GM21717 (cell line): ENCODE data around the gene ADNP.

Source experiments
- ATAC-seq: cut with Tn5 transposase; IDR thresholded peaks from one replicate; pipeline ENCODE4 v1.9.1; 2021; ENCODE audit warnings: mild to moderate bottlenecking, moderate library complexity; ENCODE audit not compliant: unreplicated experiment

ADNP gene

DNA sequence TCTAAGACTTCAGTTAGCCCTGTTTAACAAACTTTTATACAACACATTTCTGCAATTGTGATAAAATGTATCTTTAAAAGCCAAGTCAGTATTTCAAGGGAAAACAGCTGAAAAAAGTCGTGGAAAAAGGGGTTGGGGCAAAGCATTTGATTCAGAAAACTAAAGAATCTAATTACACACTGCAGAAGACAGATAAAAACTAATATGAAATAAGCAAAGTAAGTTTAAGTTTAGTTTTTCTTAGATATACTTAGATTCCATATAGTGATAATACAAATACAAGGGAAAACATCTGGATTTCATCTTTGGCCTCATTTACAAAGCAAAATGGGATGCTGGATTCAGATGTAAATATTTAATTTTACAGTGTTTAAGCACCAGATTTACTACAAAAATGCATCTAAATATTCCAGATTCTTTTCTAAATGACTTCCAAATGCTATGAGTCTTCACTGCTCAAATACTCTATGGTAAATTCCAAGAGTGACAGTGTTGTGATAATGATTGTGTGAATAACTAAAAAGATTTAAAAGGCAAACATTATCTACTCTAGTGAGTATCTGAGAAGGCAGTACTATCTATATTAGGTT lies 1.5 kb upstream of the ADNP start:
- ATAC-seq = no peak

GRCh38 chr20:50932016-50932485 lies 814 bp upstream of the ADNP start:
- ATAC-seq = no peak

DNA sequence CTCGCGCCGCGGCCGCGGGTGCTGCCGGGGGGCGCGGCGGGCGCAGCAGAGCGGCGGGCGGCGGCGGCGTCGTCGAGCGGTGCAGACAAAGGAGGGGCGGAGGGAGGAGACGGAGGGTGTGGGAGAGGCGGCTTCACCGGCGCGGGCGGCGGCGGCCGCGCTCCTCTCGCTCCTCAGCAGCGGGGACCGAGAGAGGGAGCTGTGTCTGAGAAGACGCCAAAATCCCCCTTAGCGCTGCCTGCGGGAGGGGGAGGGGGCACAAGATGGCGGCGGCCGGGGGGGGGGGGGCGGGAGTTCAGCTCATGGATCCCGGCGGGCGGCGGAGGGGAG lies 296 bp downstream of the ADNP start:
- peak; percentile 17 for ATAC-seq

GRCh38 chr20:50930139-50930975 lies 880 bp downstream of the ADNP start:
- ATAC-seq = peak; percentile 11

DNA sequence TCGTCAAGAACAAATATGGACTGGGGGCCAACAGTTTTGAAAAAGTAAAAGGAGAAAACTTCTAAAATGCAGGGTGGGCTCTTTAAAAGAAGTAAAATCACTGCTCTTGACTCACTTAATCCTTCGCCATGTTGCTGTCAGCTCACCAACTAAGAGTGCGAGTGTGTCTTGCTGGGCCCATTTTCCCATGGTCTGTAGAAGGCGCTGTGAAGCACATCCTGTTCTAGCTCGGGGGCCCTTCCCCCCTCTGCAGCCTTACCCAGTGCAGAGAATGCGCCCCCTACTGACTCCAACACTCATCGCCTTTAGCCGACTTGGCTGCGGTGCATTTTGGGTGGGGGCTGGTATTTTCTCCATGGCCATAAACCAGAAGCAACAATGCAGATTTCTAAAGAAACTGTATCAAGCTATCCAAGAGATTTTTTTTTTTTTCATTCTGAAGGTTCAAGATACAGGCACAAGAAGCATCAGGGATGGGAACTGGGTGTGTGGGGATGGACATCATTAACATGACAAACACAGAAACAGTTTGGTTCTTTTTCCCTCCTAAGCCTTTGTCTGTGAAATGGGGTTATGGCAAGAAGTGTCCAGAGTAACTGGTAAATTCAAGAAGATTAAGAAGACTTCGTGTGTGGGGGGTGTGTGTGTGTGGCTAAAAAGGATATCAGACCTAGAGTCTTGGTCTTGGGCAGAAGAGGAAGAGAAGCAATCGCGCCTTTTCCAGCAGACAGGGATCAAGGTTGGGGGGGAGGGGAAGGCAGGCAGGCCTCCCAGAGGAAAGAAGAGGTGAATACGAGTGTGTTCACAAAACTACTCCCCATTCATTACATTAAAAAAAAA lies 1.7 kb downstream of the ADNP start:
- ATAC-seq = peak; percentile 63

DNA sequence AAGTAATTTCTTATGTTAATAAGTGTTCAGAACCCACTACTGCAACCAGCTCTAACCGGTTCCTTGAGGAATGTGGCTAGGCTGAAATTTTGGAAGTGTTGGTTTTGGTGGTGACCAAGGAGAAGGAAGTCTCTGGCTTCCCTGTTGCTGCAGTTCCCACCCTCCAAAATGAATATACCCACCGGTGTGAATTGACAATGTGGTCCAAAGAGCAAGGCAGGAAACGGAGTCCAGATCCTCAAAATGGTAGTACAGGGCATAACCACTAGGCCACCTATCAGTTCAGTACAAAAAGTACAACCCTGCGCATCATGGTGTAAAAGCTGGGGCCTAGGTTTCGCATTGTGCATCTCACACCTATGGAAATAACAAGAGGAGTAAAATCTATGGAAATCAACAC lies 2.8 kb downstream of the ADNP start:
- no peak for ATAC-seq

- no peak for ATAC-seq
Measured at GRCh38 chr20:50926530-50926929, 4.7 kb downstream of the ADNP start.

GRCh38 chr20:50924261-50924920 lies 6.8 kb downstream of the ADNP start:
- ATAC-seq = no peak

GRCh38 chr20:50921803-50922501 lies 9.3 kb downstream of the ADNP start:
- ATAC-seq = no peak

- ATAC-seq = no peak
Measured at GRCh38 chr20:50920997-50921396, 10.2 kb downstream of the ADNP start.

GRCh38 chr20:50919567-50919966 lies 11.7 kb downstream of the ADNP start:
- no peak for ATAC-seq

DNA sequence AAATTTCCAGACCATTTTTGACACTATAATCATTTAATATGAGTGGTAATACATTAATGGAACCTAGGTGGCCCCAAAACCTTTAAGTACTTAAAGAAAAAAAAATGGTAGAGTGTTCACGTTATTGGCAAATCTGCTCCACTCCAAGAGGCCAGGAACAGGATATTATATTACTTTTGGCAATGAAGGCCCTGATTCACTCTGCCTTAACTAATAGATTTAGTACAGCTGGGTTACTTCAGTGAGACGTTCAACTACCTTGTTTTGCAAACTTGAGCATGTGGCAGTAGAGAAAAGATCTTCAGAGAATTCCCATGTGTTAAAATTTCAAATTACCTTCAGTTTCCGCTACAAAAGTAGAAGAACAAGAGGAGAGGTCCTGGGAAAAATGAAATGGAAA lies 12.8 kb downstream of the ADNP start:
- ATAC-seq = no peak

- ATAC-seq = no peak
Measured at GRCh38 chr20:50916934-50917333, 14.3 kb downstream of the ADNP start.

DNA sequence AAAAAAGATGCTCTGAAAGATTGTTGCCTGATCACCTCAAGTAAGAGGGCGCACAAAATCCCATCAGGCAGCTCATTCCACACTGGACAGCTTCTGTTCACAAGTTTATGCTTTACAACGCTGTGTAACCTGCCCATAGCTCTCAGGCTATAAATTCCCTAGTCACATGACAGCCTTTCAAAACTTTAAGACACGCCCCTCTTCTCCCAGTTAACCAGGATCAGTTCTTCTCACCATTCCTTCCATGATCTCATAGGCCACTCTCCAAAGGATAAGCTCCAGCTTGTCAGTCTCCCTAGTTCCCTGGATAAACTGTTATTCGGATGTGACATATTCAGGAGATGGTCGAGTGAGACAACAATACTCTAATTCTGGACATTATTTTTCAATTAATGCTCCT lies 15.0 kb downstream of the ADNP start:
- ATAC-seq = no peak

DNA sequence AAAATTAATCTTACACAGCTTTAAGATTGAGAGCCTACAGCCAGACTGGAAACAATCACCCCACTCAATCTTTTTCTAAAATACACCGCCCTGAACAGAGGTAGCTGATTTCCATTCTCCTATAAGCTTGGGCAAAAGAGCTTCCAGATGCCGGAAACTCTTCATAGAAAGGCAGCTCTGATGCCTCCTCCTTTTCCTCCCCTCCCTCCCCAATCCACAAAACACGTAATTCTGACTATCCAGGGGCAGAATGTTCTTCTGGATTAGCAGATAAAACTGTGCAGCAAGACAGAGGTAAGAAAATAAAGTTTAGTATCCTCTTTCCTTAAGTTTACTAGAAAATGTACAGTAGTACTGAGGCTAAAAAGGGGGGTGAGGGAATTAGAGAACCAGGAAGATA lies 15.8 kb downstream of the ADNP start:
- ATAC-seq = no peak

DNA sequence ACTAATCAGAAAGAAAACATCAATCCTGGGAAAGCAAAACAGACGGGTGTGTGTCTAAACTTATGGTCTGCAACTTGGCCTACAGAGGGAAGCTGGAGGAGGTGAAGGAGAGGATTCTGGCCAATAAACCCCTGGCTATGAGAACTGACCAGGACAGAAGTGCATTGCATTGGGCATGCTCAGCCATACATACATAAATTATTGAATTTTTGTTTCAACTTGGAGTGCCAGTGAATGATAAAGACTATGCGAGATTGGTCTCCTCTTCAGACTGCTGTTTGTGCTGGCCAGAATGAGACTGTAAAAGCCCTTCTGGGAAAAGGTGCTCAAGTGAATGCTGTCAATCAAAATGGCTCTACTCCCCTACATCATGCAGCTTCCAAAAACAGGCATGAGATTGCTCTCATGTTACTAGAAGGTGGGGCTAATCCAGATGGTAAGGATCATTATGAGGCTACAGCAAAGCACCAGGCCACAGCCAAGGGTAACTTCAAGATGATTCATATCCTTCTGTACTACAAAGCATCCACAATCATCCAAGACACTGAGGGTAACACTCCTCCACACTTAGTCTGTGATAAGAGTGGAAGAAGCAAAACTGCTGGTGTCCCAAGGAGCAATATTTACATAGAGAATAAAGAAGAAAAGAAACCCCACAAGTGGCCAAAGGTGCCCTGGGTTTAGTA lies 17.4 kb downstream of the ADNP start:
- no peak for ATAC-seq

- no peak for ATAC-seq
Measured at GRCh38 chr20:50911716-50912115, 19.5 kb downstream of the ADNP start.

DNA sequence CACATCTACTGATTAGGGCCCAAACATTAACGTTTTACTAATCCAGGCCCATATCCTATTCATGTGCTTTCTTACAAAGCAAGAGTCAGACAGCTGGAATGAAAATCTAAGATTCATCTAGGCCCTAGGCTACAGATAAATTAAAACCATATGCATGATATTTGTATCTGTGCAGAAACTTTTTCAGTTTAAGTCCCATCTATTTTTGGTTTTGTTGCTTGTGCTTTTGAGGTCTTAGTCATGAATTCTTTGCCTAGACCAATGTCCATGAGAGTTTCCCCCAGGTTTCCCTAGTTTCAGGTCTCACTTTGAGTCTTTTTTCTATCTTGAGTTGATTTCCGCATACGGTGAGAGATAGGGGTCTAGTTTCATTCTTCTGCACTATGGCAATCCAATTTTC lies 20.2 kb downstream of the ADNP start:
- ATAC-seq = no peak

DNA sequence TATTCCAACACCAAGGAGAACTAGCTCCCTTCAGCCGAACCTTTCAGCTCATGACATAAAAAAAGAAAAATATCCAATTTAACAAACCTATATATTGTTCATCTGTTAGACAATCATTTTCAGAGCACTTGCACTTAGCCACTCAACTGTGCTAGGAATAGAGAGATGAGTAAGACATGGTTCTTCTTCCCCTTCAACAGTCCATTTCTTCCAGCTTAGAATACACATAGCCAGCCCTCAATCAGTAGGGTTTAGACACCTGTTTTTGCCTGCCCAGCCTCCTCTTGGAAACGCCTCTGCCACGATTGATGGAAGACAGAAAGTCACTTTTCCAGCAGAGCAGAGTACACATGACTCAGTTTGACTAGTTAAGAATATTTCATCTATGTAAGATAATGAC lies 21.8 kb downstream of the ADNP start:
- ATAC-seq = no peak

DNA sequence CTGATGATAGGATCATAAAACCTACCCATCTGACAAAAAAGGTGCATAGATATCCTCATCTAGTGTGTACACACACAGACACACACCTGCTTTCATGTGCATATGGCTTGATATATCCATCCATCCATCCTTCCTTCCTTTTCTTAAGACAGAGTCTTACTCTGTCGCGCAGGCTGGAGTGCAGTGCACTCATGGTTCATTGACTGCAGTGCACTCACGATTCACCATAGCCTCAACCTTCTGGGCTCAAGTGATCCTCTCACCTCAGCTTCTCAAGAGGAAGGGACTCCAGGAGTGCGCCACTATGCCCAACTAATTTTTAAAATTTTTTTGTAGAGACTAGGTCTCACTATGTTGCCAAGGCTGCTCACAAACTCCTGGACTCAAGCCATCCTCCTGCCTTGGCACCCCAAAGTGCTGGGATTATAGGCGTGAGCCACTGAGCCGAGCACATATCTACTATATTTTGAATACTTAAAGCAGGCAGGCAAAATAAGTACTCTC lies 27.1 kb downstream of the ADNP start:
- no peak for ATAC-seq
